HG03066 (cell line): ENCODE data around the gene CCDC178.
"Not testable (repeated sequence)": the region's sequence is repeated elsewhere in the genome, so short reads cannot be mapped to it uniquely, and the experiment has no call there.

Source experiments
- ATAC-seq: cut with Tn5 transposase; IDR thresholded peaks from one replicate; pipeline ENCODE4 v1.9.1; 2021; ENCODE audit warnings: low read depth; ENCODE audit not compliant: unreplicated experiment

Gene CCDC178

DNA sequence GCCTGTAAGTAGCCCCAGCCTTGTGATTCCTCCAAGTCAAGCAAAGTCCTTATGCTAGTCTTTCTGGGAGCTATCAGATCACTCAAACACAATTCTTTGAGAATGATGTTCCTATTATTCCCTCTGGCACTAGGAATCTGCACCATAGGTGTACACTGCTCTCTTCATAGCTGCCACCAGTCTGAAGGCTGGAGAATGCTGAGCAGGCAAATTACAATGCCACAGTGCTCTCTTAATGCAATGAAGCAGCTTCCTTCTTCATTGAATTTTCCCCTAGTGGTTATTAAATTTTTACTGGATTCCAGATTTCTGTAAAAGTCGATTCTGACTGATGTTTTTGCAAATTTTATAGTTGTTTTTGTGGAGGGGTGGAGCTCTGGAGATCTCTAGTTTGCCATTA, 84.8 kb downstream of the CCDC178 start:
- no peak for ATAC-seq

DNA sequence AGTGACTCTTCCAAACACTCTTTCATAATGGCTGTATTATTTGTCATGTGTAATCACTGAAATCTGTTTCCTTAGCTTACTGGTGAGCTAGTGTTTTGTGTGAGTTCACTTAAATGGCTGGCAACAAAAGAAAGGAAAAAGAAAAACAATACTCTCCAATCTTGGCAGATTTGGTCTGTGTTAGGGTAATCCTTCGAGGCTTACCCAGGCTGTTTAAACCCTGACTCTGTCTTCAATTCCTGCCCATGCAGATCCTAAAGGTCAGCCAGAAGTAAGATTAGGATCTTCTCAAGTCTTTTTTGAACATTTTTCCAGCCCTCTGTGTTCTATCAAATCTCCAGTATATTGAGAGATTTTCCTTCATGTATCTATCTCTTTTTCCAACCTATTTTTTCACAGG, 85.3 kb downstream of the CCDC178 start:
- ATAC-seq, result no peak

DNA sequence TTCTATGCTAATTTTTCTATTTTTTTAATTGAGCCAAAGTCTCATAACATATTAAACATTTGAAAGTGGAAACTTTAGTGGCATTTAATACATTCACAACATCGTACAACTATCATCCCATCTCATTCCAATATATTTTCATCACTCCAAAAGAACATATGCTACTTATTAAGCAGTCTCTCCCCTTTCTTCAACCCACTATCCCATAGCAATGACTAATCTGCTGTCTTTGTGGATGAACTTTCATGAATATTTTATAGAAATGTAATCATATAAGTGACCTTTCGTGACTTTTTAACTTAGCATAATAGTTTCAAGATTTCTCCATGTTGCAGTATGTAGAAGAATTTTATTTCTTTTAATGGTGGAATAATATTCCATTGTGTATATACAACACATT, 90.3 kb downstream of the CCDC178 start:
- ATAC-seq, result no peak

- ATAC-seq, result not testable (repeated sequence)
Measured at GRCh38 chr18:33339733-33340132, 100.8 kb downstream of the CCDC178 start.

- ATAC-seq, result no peak
Measured at GRCh38 chr18:33334781-33335180, 105.7 kb downstream of the CCDC178 start.

DNA sequence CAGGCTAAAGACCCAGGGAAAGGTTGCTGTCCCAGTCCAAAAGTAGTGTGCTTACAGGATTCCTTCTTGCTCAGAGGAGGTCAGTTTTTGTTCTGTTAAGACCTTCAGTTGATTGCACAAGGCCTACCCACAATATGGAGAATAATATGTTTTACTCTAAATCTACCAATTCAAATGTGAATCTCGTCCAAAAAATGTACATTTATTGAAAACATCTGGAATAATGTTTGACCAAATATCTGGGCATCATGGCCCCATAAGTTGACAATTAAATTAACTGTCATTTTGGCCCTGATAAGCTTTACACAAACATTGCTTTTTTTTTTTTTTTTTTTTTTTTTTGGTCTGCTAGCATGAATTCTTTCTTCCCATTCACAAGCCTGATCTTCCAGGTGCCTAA, 109.8 kb downstream of the CCDC178 start:
- ATAC-seq, result no peak

DNA sequence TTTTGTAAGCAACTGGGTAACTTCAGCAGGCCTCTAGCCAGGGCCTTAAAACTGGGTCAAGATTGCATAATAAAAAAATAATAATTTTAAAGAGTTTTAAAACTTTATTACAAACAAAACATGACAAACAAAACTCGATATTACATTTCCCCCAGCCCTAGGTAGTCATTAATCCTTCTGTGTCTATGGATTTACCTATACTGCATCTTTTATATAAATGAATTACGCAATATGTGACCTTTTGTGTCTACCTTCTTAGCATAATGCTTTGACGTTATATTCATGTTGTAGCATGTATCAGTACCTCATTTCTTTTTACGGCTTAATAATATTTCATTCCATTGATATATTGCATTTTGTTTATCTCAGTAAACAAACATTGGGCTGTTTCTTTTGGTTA, 113.5 kb downstream of the CCDC178 start:
- no peak for ATAC-seq

- no peak for ATAC-seq
Measured at GRCh38 chr18:33317640-33318039, 122.9 kb downstream of the CCDC178 start.

DNA sequence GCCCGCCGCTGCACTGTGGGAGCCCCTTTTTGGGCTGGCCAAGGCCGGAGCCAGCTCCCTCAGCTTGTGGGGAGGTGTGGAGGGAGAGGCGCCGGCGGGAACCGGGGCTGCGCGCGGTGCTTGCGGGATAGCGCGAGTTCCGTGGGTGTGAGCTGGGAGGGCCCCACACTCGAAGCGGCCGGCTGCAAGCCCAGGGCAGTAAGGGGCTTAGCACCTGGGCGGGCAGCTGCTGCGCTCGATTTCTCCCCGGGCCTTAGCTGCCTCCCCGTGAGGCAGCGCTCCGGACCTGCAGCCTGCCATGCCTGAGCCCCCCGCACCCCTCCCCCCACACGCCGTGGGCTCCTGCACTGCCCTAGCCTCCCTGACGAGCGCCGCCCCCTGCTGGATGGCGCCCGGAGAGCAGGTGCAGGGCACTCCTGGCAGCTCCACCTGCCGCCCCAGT, 124.4 kb downstream of the CCDC178 start:
- ATAC-seq, result no peak

GRCh38 chr18:33307520-33307919, 133.0 kb downstream of the CCDC178 start:
- ATAC-seq, result no peak

DNA sequence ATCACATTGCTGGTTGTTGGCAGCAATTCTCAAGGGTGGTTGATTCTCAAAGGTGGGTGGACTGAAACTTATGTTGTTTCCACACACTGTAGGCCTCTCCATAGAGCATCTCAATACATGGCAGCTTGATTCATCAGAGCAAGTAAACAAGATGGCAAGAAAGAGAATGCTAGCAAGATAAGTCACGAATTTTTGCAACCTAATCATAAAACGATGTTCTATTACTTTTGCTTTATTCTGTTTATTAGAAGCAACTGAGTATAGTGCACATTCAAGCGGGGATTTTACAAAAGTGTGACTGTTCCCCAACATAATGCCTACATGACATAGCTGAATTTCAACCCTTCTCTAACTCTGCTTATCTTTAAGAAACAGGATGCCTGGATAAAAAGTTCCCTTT, 136.2 kb downstream of the CCDC178 start:
- ATAC-seq, result no peak

- ATAC-seq, result no peak
Measured at GRCh38 chr18:33291539-33291938, 149.0 kb downstream of the CCDC178 start.

- ATAC-seq, result no peak
Measured at GRCh38 chr18:33288082-33288716, 152.3 kb downstream of the CCDC178 start.

GRCh38 chr18:33282709-33283333, 157.7 kb downstream of the CCDC178 start:
- no peak for ATAC-seq

GRCh38 chr18:33282142-33282541, 158.4 kb downstream of the CCDC178 start:
- no peak for ATAC-seq

DNA sequence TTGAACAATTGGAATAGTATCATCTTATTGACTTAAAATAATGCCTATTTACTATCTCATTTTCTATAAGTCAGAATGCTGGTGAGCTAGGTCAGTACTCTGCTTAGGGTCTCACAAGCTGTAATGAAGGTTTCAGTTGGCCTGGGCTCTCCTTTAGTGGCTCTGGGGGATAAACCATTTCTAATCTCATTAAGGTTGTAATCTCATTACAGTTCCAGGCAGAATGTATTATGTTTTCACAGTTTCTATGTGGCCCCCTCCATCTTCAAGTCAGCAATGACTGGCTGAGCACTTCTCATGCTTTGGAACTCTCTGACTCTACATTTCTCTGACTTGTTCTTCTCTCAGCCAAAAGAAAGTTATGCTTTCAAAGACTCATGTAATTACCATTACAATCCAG, 163.1 kb downstream of the CCDC178 start:
- ATAC-seq, result no peak

DNA sequence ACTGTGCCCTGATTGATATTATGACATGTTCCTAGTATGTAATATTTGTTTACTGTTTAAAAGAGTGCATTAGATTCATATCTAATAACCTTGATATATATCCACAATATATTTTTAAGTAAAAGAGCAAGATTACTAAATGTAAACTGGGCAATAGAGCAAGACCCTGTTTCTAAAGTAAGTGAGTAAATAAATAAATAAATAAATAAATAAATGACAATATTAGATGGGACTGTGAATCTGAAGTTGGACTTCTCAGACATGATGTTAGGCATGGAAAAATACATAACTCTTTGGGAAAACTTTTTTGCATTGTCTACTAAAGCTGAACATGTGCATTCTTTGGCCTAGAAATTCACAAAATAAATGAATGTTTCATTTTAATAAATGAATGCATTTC, 164.7 kb downstream of the CCDC178 start:
- ATAC-seq, result no peak

- ATAC-seq, result no peak
Measured at GRCh38 chr18:33270297-33270696, 170.2 kb downstream of the CCDC178 start.

GRCh38 chr18:33269223-33269622, 171.3 kb downstream of the CCDC178 start:
- no peak for ATAC-seq

DNA sequence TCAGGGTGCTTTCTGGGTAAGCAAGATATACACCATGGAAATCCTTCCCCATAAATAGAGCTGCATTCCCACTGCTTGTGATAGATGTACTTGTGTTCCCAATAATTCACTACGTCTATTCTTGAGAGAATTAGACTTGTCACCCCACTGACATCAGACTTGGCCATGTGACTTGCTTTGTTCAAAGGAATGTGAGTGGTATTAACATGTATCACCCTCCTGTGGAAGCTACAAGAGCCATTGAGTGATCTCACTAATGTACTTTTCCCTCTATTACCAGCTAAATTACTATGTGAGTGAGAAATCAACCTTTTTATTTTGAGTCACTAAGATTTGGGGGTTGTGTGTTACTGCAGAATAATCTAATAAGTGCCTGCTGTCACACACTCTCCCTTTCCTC, 176.0 kb downstream of the CCDC178 start:
- ATAC-seq, result no peak

DNA sequence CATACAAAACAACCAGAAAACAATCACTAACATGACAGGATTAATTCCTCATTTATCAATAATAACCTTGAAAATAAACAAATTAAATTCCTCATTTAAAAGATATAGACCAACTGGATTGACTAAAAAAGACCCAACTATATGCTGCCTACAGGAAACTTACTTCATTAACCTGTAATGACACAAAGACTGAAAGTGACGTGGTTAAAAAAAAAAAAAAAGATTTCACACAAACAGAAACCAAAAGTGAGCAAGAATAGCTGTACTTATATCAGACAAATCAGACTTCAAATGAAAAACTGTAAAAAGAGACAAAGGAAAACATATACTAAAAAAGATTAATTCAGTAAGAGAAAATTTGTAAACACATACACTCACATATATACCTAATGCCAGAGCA, 201.2 kb downstream of the CCDC178 start:
- no peak for ATAC-seq

- ATAC-seq, result no peak
Measured at GRCh38 chr18:33232318-33232626, 208.2 kb downstream of the CCDC178 start.
